Liver (tissue), 3 donors: ENCODE results near the gene INTS6L.

ENCODE experiments used
- FOXA1 ChIP-seq: IDR thresholded peaks from 2 replicates; pipeline ENCODE4 v1.6.1; 2016; ENCODE audit warnings: antibody characterized with exemption
- HNF4G ChIP-seq: IDR thresholded peaks from 2 replicates; pipeline ENCODE4 v1.6.1; 2016; ENCODE audit warnings: antibody characterized with exemption
- RAD21 ChIP-seq, 2 donors: IDR thresholded peaks; 2 replicates each; pipeline ENCODE4 v1.6.1; 2016; ENCODE audit warnings: antibody characterized with exemption in 2 of 2, mild to moderate bottlenecking in 2 of 2
- YY1 ChIP-seq: IDR thresholded peaks from 2 replicates; pipeline ENCODE4 v1.6.1; 2016; ENCODE audit warnings: antibody characterized with exemption, mild to moderate bottlenecking
- TF ChIP-seq, protein P1 (sequence below): fragments of 150-350 bp; IDR thresholded peaks from 2 replicates; pipeline ENCODE4 v1.5.1; 2017; ENCODE audit warnings: improper control_type of control experiment, low read depth, low read length; ENCODE audit not compliant: missing input control
- TF ChIP-seq, protein P2 (sequence below): IDR thresholded peaks from 2 replicates; pipeline ENCODE4 v1.6.1; 2016; ENCODE audit warnings: antibody characterized with exemption
- TF ChIP-seq, protein P3 (sequence below): IDR thresholded peaks from 2 replicates; pipeline ENCODE4 v1.6.1; 2016; ENCODE audit warnings: antibody characterized with exemption
- donor health status: healthy.
- donor health status: healthy.

DNA sequence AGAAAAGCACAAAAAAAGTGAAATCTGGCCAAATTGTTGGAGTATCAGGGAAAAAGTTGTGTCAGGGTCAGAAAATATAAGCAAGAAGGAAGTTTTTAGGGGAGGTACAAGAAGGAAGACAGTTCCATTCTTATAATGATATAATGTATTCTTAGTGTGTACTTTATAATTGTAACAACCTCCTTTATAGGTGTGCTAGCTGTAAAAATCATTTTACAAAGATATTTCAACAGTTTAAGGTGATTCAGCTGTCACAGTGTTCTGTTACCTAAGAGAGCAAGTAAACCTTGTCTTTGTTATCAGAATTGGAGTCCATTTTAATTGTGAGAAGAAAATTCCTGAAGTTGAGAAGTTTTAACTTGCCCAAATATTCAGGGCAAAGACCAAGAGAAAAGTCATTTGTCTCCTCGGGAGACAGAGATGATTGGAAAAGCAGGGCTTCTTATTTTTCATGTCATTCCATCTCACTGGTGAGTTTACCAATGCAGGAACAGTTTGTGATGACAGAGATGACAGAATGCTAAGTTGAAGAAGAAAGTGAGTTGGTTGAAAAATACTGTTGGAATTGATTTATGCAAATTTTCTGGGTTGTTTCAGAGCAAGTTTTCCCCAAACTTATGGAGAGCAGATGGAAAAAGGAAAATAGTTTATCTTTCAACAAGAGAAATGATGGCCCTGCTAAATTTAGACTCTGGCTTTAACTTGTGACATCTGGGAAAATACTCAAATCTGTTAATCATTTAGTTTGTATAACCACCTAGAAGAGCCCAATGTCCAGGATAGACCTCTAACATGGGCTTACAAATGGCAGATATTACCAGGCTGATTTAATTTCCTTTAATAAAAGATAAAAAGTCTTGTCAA is 14.8 kb downstream of the INTS6L start:
- TF ChIP-seq, protein P1, sequence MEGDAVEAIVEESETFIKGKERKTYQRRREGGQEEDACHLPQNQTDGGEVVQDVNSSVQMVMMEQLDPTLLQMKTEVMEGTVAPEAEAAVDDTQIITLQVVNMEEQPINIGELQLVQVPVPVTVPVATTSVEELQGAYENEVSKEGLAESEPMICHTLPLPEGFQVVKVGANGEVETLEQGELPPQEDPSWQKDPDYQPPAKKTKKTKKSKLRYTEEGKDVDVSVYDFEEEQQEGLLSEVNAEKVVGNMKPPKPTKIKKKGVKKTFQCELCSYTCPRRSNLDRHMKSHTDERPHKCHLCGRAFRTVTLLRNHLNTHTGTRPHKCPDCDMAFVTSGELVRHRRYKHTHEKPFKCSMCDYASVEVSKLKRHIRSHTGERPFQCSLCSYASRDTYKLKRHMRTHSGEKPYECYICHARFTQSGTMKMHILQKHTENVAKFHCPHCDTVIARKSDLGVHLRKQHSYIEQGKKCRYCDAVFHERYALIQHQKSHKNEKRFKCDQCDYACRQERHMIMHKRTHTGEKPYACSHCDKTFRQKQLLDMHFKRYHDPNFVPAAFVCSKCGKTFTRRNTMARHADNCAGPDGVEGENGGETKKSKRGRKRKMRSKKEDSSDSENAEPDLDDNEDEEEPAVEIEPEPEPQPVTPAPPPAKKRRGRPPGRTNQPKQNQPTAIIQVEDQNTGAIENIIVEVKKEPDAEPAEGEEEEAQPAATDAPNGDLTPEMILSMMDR: no peak
- TF ChIP-seq YY1 (no peak), HNF4G (no peak), RAD21 (IDR thresholded peaks at IDR 0.05) (no peak), FOXA1 (no peak)
- TF ChIP-seq, protein P2, sequence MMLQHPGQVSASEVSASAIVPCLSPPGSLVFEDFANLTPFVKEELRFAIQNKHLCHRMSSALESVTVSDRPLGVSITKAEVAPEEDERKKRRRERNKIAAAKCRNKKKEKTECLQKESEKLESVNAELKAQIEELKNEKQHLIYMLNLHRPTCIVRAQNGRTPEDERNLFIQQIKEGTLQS: no peak
- TF ChIP-seq, protein P3, sequence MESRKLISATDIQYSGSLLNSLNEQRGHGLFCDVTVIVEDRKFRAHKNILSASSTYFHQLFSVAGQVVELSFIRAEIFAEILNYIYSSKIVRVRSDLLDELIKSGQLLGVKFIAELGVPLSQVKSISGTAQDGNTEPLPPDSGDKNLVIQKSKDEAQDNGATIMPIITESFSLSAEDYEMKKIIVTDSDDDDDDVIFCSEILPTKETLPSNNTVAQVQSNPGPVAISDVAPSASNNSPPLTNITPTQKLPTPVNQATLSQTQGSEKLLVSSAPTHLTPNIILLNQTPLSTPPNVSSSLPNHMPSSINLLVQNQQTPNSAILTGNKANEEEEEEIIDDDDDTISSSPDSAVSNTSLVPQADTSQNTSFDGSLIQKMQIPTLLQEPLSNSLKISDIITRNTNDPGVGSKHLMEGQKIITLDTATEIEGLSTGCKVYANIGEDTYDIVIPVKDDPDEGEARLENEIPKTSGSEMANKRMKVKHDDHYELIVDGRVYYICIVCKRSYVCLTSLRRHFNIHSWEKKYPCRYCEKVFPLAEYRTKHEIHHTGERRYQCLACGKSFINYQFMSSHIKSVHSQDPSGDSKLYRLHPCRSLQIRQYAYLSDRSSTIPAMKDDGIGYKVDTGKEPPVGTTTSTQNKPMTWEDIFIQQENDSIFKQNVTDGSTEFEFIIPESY: no peak
